ENCODE data around the gene HSD17B8.

HSD17B8 gene

GRCh38 chr6:33191383-33192104 lies 12.9 kb upstream of the HSD17B8 start:
- no peak for DNase-seq (ENCODE audit: low read depth, low spot score)

DNA sequence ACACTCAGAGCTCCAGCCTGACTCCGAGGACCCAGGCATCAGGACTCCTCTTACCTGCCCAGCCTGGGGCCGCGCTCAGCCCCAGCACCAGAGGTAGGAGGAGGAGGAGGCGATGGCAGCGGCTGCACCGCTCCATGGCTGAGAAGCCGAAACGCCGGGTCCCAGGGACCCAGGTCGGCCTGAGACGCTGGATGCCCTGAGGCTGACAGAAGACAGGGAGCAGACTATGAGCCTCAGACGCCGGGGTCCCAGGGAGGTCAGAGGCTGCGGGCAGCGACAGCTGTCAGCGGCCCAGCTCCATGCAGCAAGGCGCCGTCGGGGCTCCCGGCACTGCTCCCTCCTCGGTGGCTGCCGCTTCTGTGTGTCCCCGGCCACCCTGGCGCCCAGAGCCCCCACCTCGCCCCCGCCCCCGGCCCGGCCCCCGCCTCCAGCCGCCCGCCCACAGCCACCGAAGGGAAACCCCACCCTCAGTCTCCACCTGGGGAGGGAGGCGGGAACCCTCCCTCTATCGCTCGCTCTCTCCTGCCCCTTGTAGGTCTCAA lies 12.3 kb upstream of the HSD17B8 start, which contains the start of gene COL11A2:
Gene COL11A2, minus strand, starts transcription at position 363 of the 542 bp plus-strand sequence. Its CDS starts 227 bp downstream, at position 136.
- no peak for DNase-seq (ENCODE audit: low read depth, low spot score)

GRCh38 chr6:33192671-33193602 lies 11.5 kb upstream of the HSD17B8 start:
- DNase-seq (ENCODE audit: low read depth, low spot score), result no peak

- no peak for DNase-seq (ENCODE audit: low read depth, low spot score)
Measured at GRCh38 chr6:33193619-33194018, 10.8 kb upstream of the HSD17B8 start.

GRCh38 chr6:33194431-33194979 lies 9.9 kb upstream of the HSD17B8 start:
- DNase-seq (ENCODE audit: low read depth, low spot score), result no peak

GRCh38 chr6:33195304-33196165 lies 8.9 kb upstream of the HSD17B8 start:
- no peak for DNase-seq (ENCODE audit: low read depth, low spot score)

DNA sequence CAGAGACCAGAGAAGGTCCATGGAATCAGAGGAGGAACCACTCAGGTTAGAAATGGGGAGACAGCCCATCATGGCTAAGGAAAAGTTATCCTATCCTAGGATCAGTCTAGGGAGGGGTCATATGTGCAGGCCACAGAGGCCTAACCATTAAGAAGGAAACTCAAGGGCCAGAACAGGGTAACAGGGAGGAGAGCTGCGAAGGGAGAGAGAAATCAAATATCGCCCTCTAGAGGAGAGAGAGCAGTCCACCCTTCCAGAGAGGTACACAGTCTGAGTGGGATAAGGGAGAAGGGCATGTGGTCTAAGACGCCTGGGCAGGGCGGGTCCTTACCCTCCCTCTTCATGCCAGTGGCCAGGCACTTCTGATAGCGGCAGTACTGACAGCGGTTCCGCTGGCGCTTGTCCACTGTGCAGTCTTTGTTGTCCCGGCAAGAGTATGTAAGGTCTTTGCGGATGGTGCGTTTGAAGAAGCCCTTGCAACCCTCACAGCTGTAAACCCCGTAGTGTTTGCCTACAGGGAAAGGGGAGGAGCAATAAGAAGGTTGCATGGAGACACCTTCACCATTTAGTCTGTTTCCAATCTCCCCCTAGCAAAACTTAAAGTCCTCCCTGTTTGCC lies 6.9 kb upstream of the HSD17B8 start:
- DNase-seq (ENCODE audit: low read depth, low spot score), result no peak

- no peak for DNase-seq (ENCODE audit: low read depth, low spot score)
Measured at GRCh38 chr6:33198159-33198852, 6.1 kb upstream of the HSD17B8 start.

- DNase-seq (ENCODE audit: low read depth, low spot score), result no peak
Measured at GRCh38 chr6:33198853-33199436, 5.5 kb upstream of the HSD17B8 start.

- no peak for DNase-seq (ENCODE audit: low read depth, low spot score)
Measured at GRCh38 chr6:33199687-33200218, 4.7 kb upstream of the HSD17B8 start.

DNA sequence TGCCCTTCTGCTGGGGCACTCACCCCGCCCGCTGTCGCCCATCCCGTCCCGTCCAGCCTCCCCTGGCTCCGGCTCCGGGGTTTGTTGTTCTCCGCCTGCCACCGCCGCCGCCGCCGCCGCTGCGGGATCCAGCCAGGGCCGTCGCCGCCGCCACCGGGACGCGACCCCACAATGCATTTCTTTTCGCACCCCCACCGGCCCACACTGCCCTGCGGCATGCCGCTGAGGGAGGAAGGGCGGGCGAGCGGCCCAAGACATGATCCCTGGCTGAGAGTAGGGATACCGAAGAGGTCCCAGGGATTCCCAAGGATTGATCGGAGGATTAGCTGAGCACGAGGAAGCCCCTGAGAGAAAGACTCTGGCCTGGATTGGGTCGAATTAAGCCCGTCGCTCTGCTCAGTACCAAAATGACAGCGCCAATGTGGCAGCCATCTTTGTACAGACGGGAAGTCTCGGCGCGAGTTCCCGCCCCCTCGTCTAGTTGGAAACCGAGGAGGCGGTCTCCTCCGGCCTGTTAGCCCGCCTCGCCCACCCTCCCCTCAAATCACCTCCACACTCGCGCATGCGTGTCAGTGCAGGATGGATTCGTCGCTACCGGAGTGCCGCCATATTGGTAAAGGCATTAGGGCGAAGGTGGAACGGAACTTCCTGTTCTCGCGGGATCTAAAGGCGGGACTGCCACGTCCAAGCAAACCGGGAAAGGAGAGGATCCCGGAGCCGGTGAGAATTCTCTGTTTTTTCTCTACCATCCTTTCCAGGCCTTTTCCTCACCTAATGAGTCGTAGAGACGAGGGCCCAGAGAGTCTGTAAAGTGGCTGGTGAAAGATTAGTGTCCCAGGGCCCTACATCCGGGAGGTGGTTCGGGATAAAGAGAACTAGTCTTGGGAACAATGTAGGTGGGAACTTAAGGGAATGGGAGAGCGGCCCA lies 4.0 kb upstream of the HSD17B8 start, which contains the start of the genes RXRB and SLC39A7:
Gene RXRB, minus strand, starts transcription at position 447 of the 928 bp plus-strand sequence. Its CDS starts 189 bp downstream, at position 258.
Gene SLC39A7, plus strand, starts transcription at position 649 of the 928 bp plus-strand sequence. CDS start 379 bp downstream, outside the sequence.
- DNase-seq (ENCODE audit: low read depth, low spot score), result peak; percentile 100

DNA sequence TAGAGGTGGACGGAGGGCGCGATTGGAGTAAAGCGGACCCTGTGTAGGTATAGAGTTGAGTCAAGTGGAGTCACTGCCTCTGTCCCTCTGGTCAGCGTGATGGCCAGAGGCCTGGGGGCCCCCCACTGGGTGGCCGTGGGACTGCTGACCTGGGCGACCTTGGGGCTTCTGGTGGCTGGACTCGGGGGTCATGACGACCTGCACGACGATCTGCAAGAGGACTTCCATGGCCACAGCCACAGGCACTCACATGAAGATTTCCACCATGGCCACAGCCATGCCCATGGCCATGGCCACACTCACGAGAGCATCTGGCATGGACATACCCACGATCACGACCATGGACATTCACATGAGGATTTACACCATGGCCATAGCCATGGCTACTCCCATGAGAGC lies 3.3 kb upstream of the HSD17B8 start:
- no peak for DNase-seq (ENCODE audit: low read depth, low spot score)

DNA sequence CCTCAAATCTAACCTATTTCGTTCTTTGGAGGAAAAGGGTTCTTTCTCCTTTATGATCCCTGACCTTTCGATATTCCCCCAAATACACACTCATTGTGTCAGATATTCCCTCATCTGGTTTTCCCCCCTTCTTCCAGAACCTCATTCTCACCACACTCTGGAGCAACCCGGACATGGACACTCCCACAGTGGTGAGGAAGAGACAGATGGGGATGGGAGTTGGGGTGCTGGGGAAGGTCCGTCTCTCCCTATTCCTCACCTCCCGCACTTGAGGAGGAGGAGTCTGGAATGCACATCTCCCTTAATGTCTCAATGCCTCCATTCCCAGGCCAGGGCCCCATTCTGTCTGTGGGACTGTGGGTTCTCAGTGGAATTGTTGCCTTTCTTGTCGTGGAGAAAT lies 2.5 kb upstream of the HSD17B8 start:
- DNase-seq (ENCODE audit: low read depth, low spot score), result no peak

- DNase-seq (ENCODE audit: low read depth, low spot score), result no peak
Measured at GRCh38 chr6:33202799-33203198, 1.7 kb upstream of the HSD17B8 start.

DNA sequence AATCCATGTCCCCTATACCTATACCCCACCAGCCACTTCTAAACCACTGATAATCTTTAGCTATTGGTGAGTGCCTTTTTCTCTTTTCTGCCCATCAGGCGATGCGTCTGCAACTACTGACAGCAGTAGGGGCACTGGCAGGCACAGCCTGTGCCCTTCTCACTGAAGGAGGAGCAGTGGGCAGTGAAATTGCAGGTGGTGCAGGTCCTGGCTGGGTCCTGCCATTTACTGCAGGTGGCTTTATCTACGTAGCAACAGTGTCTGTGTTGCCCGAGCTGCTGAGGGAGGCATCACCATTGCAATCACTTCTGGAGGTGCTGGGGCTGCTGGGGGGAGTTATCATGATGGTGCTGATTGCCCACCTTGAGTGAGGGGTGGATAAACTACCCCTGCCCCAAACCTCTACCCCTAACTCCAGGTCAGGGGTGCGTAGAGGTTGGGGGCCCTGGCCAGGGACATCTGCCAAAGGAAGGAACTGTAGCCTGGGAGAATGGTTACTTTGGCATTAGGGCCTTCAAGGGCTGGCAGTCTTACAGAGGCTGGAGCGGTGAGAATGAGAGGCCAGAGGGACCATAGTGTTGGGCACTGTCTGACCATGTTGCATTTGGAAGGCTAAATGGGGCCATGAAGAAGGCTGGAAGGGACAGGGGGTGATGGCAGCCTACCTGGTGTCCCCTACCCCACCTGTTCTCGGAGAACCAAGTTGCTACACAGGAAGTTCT lies 851 bp upstream of the HSD17B8 start:
- no peak for DNase-seq (ENCODE audit: low read depth, low spot score)

- DNase-seq (ENCODE audit: low read depth, low spot score), result no peak
Measured at GRCh38 chr6:33204165-33204414, 365 bp upstream of the HSD17B8 start.

GRCh38 chr6:33205191-33206026 lies 954 bp downstream of the HSD17B8 start:
- no peak for DNase-seq (ENCODE audit: low read depth, low spot score)

Data from smooth muscle cell of the brain vasculature (primary cell).